T-cell (primary cell): ENCODE results near the gene SLC66A2. TPM values are rescaled to one million over a fixed set of nuclear protein-coding genes. Genes with fewer than 3 reads are reported as not detected.
A peak's percentile ranks its signal among the peaks of the same experiment; 100 is the strongest.

Source experiments
- ATAC-seq, 4 experiments: fragments of 200-7000 bp in 3 of 4; fragments of 150-1000 bp in 1 of 4; cut with Tn5 transposase; replicated peaks in 1 of 4; 1 replicate in 3 of 4; 2 replicates in 1 of 4; pipeline ENCODE4 v1.10.0; 2021; ENCODE audit warnings: moderate library complexity in 3 of 4, mild to moderate bottlenecking in 2 of 4, moderate number of reproducible peaks in 1 of 4
- CTCF ChIA-PET, 2 donors: fragments of 300-600 bp; sonication (Branson Sonifier 250); formaldehyde crosslinking; loops; one replicate each; lab custom pipeline; 2022; ENCODE audit warnings: antibody characterized with exemption in 2 of 2; lab: Charles Lee
- POLR2A ChIA-PET, 2 donors: fragments of 300-600 bp; sonication (Branson Sonifier 250); formaldehyde crosslinking; loops; one replicate each; lab custom pipeline; 2022; ENCODE audit warnings: antibody characterized with exemption in 2 of 2; lab: Charles Lee
- DNase-seq, 35 experiments: peaks; one replicate each; pipeline versions ENCODE4 v3.0.0 to v3.0.0-alpha.2; 2013 to 2023
- H3K27ac ChIP-seq: one replicate; pipeline ENCODE4 v1.5.1; 2013; ENCODE audit warnings: low read length
- H3K27me3 ChIP-seq, 2 experiments: replicated peaks in 1 of 2; 1 replicate in 1 of 2; 2 replicates in 1 of 2; pipeline versions ENCODE4 v1.6.1 to v1.7.0; 2013; ENCODE audit warnings: low read length in 1 of 2, mixed read lengths in 1 of 2; ENCODE audit not compliant: control insufficient read depth in 2 of 2, insufficient read depth in 2 of 2; ENCODE audit errors: extremely low read depth in 1 of 2
- H3K36me3 ChIP-seq, 2 donors: 1 replicate in 1 of 2; 2 replicates in 1 of 2; pipeline versions ENCODE4 v1.6.1 to v1.7.0; 2013; ENCODE audit warnings: low read length in 1 of 2; ENCODE audit not compliant: control insufficient read depth in 2 of 2, insufficient read depth in 1 of 2; ENCODE audit errors: extremely low read depth in 1 of 2
- H3K4me1 ChIP-seq, 2 experiments: 1 replicate in 1 of 2; 2 replicates in 1 of 2; pipeline versions ENCODE4 v1.6.1 to v1.7.0; 2013; ENCODE audit warnings: low read length in 2 of 2, mixed read lengths in 1 of 2; ENCODE audit not compliant: insufficient read depth in 2 of 2, control insufficient read depth in 1 of 2; ENCODE audit errors: extremely low read depth in 1 of 2
- H3K4me3 ChIP-seq, 2 donors: 1 replicate in 1 of 2; 2 replicates in 1 of 2; pipeline versions ENCODE4 v1.5.1 to v1.7.0; 2013; ENCODE audit warnings: mild to moderate bottlenecking in 2 of 2, low read length in 1 of 2, moderate library complexity in 1 of 2; ENCODE audit not compliant: control insufficient read depth in 1 of 2; ENCODE audit errors: extremely low read depth in 1 of 2
- H3K9me3 ChIP-seq: 2 replicates; pipeline ENCODE4 v1.7.0; 2013
- H3K27ac Mint-ChIP-seq, 2 donors: one replicate each; pipeline ENCODE4 v1.8.0; 2020 to 2021; ENCODE audit warnings: mild to moderate bottlenecking in 2 of 2, mixed read lengths in 2 of 2
- H3K27me3 Mint-ChIP-seq, 2 donors: one replicate each; pipeline ENCODE4 v1.8.0; 2021 to 2022; ENCODE audit warnings: mixed read lengths in 2 of 2
- H3K36me3 Mint-ChIP-seq: one replicate; pipeline ENCODE4 v1.8.0; 2021; ENCODE audit warnings: mixed read lengths
- H3K4me1 Mint-ChIP-seq, 3 donors: one replicate each; pipeline ENCODE4 v1.8.0; 2020 to 2022; ENCODE audit warnings: mixed read lengths in 3 of 3, mild to moderate bottlenecking in 1 of 3
- H3K4me3 Mint-ChIP-seq, 3 donors: one replicate each; pipeline ENCODE4 v1.8.0; 2020 to 2022; ENCODE audit warnings: mild to moderate bottlenecking in 3 of 3, mixed read lengths in 3 of 3, moderate library complexity in 3 of 3
- H3K9me3 Mint-ChIP-seq, 3 donors: one replicate each; pipeline ENCODE4 v1.8.0; 2020 to 2022; ENCODE audit warnings: mixed read lengths in 3 of 3
- WGBS: methylation state at CpG from one replicate; pipeline ENCODE4 v1.1.5; 2013; ENCODE audit warnings: missing lambda C conversion rate; ENCODE audit not compliant: insufficient coverage; 5-methylcytosine and 5-hydroxymethylcytosine counted together
- total RNA-seq, 35 experiments: library from RNA in 6 of 35; stranded (reverse) in 6 of 35; fragments of 120-200 nt in 1 of 35; gene quantifications; one replicate each; pipeline versions ENCODE4 v1.2.1 to v1.2.4 and lab custom pipeline; 2013 to 2026

SLC66A2 gene
- total RNA-seq, 5 donors from 2014 or later (not counting 1 experiment from before 2014, with no cell fraction given): 28.4 to 66.5 (median 37.6) TPM

DNA sequence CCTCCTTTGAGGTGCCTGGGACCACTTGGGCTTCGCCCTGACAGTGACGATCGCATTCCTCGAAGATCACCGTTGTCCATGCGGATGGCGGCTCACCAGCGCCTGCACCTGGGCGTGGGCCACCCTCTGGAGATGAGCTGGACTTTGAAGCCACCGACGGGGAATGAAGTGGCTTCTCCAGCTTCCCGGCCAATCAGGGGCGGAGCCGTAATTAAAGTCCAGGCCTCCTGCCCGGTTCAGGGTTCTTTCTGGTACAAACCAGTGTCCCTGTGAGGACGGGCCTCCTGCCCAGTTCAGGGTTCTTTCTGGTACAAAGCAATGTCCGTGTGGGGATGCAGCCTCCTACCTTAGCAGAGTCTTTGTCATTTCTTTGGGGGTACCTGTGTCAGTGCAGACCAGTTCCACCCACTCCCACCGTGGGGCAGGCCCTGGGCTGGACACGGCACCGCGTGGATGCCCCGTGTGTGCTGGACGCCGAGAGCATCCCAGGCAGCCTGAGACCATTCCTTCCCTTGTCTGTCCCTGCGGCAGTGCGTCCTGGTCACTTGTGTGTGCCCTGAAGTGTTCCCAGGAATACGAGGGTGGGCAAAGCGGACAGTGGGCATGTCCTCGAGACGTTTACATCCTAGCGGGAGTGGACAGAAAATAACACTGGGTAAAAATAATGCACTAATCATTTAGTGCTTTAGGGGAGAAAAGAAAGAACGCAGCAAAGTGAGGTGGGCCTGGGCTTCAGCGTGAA lies 98.7 kb downstream of the SLC66A2 start:
- Mint-ChIP-seq H3K4me3 (peak overlapping the region in 1 of 3 donors; percentile 26), H3K4me1 (peaks cover 0 to 9% (median 6%) of the 10 kb centered on the region in 3 donors), H3K27me3 (peaks cover 10 to 14% of the 10 kb centered on the region in 2 donors), H3K36me3 (no peaks in the 10 kb centered on the region), H3K9me3 (no peaks in the 10 kb centered on the region), H3K27ac (no peak overlapping the region)
- no peak overlapping the region for H3K4me3 ChIP-seq
- POLR2A ChIA-PET: no interaction called here
- ATAC-seq: no peak
- H3K27me3 ChIP-seq: peaks cover 0 to 20% of the 10 kb centered on the region in 2 experiments
- WGBS: 91% methylated on average over 33 of the region's 33 CpGs
- DNase-seq: peak in 2 of 35 experiments; percentile 2 to 14
- no peaks in the 10 kb centered on the region for H3K36me3 ChIP-seq
- CTCF ChIA-PET: no interaction called here
- no peak overlapping the region for H3K27ac ChIP-seq
- H3K9me3 ChIP-seq: no peaks in the 10 kb centered on the region
- H3K4me1 ChIP-seq: peaks cover 0 to 5% of the 10 kb centered on the region in 2 experiments

Other genes starting within 250 kb of the SLC66A2 start
- not detected for gene KCNG2, start 153.7 kb downstream of the SLC66A2 start, total RNA-seq
- gene HSBP1L1, start 13.0 kb upstream of the SLC66A2 start, total RNA-seq: 10 to 100 TPM; 17.3 to 26.6 (median 20.6) TPM
- gene TXNL4A, start 36.9 kb upstream of the SLC66A2 start, total RNA-seq: 10 to 100 TPM; 61.2 to 77.8 (median 72.7) TPM
- 10 to 100 TPM; 17.9 to 27.4 (median 20.9) TPM for gene RBFA, start 82.8 kb upstream of the SLC66A2 start, total RNA-seq
- 10 to 100 TPM; 17.0 to 36.3 (median 18.1) TPM for gene ADNP2, start 157.6 kb upstream of the SLC66A2 start, total RNA-seq